ENCODE measurements around the gene NFIA.

- TF ChIP-seq SMC3 (IDR thresholded peaks at IDR 0.05; ENCODE audit: borderline replicate concordance, low read length) (no peak), EP300 (IDR thresholded peaks at IDR 0.05; ENCODE audit: borderline replicate concordance in 1 of 2, control insufficient read depth in 1 of 2, low read depth in 2 of 2, low read length in 2 of 2) (no peak), YY1 (IDR thresholded peaks at IDR 0.05; ENCODE audit: low read depth, low read length) (no peak), CTCF (IDR thresholded peaks at IDR 0.05 in 2 of 3, conservative IDR thresholded peaks at IDR 0.05 in 1 of 3; ENCODE audit: control insufficient read depth in 2 of 3, extremely low read depth in 1 of 3, insufficient read depth in 1 of 3, low read depth in 3 of 3, low read length in 3 of 3) (no peak), POLR2A (IDR thresholded peaks at IDR 0.05; ENCODE audit: low read depth, low read length) (no peak), CHD1 (IDR thresholded peaks at IDR 0.05; ENCODE audit: low read depth, low read length) (no peak), PBX3 (IDR thresholded peaks at IDR 0.05; ENCODE audit: insufficient replicate concordance, low read depth, low read length) (no peak), REST (IDR thresholded peaks at IDR 0.05; ENCODE audit: low read depth, low read length) (no peak), CBX5 (IDR thresholded peaks at IDR 0.05; ENCODE audit: low read depth) (no peak), EZH2 (IDR thresholded peaks at IDR 0.05; ENCODE audit: borderline replicate concordance, control insufficient read depth, low read depth, low read length) (no peak), BRCA1 (IDR thresholded peaks at IDR 0.05; ENCODE audit: low read depth, low read length) (no peak), BHLHE40 (IDR thresholded peaks at IDR 0.05; ENCODE audit: borderline replicate concordance in 1 of 2, low read depth in 2 of 2, low read length in 1 of 2) (no peak), IRF4 (IDR thresholded peaks at IDR 0.05; ENCODE audit: low read depth, low read length) (no peak), USF2 (IDR thresholded peaks at IDR 0.05; ENCODE audit: borderline replicate concordance, low read depth, low read length) (no peak)
Observed at GRCh38 chr1:61097722-61098121, 15.4 kb downstream of the NFIA start.

All from GM12878 (cell line).